K562 (cell line): ENCODE results near the gene MRPS10. TPM values are rescaled to one million over a fixed set of nuclear protein-coding genes. Genes with fewer than 3 reads are reported as not detected.

ENCODE experiments used
- FOXJ3 ChIP-seq: sonication (generic); formaldehyde crosslinking; IDR thresholded peaks from 2 replicates; pipeline ENCODE4 v1.4.0; 2020; ENCODE audit warnings: mild to moderate bottlenecking, missing genetic modification reagents
- HDAC6 ChIP-seq: IDR thresholded peaks from 2 replicates; pipeline ENCODE4 v1.6.1; 2012; ENCODE audit warnings: low read depth, mild to moderate bottlenecking, control low read depth, inconsistent platforms, low read length, moderate library complexity
- MED1 ChIP-seq: sonication (generic); formaldehyde crosslinking; IDR thresholded peaks from 2 replicates; pipeline ENCODE4 v1.8.1; 2023; ENCODE audit warnings: missing genetic modification reagents, borderline replicate concordance
- TFAM ChIP-seq: fragments of 250-450 bp; sonication (Bioruptor Pico); conservative IDR thresholded peaks from 2 replicates; pipeline ENCODE4 v1.5.0; 2021; ENCODE audit warnings: mild to moderate bottlenecking, moderate library complexity
- polyA plus RNA-seq, 8 experiments: library from polyadenylated mRNA; depleted of rRNA in 4 of 8; stranded (reverse) in 5 of 8; unstranded in 3 of 8; fragments of >200 nt; fragmentation: Nextera tagmentation in 2 of 8; fragmentation: Illumina TruSeq in 1 of 8; extraction: Ambion mirVana in 2 of 8; extraction: Trizol in 1 of 8; gene quantifications; 2 replicates each; pipeline versions ENCODE4 v1.2.1 to v1.2.3, GENCODE V29; 2011 to 2014; ENCODE audit warnings: inconsistent platforms in 1 of 8, missing spikeins in 1 of 8
- total RNA-seq, 7 experiments: library from RNA; depleted of rRNA in 6 of 7; stranded (reverse); fragments of >200 nt in 6 of 7; fragmentation: Illumina TruSeq in 2 of 7; extraction: Trizol in 2 of 7; gene quantifications; 2 replicates each; pipeline versions ENCODE4 v1.2.1 to v1.2.3, GENCODE V29; 2011 to 2021; ENCODE audit warnings: low replicate concordance in 1 of 7
- TF ChIP-seq, protein P1 (sequence below): fragments of 200-600 bp; sonication (generic); IDR thresholded peaks from one replicate; pipeline ENCODE4 v1.6.1; 2012; ENCODE audit warnings: mild to moderate bottlenecking, low read depth, low read length, inconsistent platforms
- TF ChIP-seq, protein P2 (sequence below): fragments of 450-650 bp; formaldehyde crosslinking; IDR thresholded peaks from 2 replicates; pipeline ENCODE4 v1.4.0; 2022; ENCODE audit warnings: missing genetic modification characterization

MRPS10 gene
- total and polyA plus RNA-seq, 9 of the 15 experiments (the other 6 are each of a cell fraction or from before 2014, with no cell fraction given), result 48.6 to 166 (median 93.7) TPM

DNA sequence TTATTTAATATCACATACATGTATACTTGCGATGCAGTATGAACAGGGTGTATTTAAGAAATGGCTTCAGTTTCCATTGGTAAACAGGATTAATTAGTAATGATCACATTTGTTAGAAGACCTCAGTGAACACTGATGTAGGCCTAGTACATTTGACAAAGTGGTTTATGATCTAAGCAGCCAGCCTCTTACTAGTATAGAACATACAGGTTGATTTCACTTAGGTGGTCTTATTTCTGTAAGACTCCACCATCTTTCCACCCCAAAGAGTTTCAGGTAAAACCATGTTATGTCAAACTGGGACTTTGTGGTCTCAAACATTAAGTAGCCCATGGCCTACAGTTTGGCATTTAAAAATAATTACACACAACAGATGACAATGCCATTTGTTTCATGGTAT, 20.2 kb upstream of the MRPS10 start (continued):
- TF ChIP-seq, protein P1, sequence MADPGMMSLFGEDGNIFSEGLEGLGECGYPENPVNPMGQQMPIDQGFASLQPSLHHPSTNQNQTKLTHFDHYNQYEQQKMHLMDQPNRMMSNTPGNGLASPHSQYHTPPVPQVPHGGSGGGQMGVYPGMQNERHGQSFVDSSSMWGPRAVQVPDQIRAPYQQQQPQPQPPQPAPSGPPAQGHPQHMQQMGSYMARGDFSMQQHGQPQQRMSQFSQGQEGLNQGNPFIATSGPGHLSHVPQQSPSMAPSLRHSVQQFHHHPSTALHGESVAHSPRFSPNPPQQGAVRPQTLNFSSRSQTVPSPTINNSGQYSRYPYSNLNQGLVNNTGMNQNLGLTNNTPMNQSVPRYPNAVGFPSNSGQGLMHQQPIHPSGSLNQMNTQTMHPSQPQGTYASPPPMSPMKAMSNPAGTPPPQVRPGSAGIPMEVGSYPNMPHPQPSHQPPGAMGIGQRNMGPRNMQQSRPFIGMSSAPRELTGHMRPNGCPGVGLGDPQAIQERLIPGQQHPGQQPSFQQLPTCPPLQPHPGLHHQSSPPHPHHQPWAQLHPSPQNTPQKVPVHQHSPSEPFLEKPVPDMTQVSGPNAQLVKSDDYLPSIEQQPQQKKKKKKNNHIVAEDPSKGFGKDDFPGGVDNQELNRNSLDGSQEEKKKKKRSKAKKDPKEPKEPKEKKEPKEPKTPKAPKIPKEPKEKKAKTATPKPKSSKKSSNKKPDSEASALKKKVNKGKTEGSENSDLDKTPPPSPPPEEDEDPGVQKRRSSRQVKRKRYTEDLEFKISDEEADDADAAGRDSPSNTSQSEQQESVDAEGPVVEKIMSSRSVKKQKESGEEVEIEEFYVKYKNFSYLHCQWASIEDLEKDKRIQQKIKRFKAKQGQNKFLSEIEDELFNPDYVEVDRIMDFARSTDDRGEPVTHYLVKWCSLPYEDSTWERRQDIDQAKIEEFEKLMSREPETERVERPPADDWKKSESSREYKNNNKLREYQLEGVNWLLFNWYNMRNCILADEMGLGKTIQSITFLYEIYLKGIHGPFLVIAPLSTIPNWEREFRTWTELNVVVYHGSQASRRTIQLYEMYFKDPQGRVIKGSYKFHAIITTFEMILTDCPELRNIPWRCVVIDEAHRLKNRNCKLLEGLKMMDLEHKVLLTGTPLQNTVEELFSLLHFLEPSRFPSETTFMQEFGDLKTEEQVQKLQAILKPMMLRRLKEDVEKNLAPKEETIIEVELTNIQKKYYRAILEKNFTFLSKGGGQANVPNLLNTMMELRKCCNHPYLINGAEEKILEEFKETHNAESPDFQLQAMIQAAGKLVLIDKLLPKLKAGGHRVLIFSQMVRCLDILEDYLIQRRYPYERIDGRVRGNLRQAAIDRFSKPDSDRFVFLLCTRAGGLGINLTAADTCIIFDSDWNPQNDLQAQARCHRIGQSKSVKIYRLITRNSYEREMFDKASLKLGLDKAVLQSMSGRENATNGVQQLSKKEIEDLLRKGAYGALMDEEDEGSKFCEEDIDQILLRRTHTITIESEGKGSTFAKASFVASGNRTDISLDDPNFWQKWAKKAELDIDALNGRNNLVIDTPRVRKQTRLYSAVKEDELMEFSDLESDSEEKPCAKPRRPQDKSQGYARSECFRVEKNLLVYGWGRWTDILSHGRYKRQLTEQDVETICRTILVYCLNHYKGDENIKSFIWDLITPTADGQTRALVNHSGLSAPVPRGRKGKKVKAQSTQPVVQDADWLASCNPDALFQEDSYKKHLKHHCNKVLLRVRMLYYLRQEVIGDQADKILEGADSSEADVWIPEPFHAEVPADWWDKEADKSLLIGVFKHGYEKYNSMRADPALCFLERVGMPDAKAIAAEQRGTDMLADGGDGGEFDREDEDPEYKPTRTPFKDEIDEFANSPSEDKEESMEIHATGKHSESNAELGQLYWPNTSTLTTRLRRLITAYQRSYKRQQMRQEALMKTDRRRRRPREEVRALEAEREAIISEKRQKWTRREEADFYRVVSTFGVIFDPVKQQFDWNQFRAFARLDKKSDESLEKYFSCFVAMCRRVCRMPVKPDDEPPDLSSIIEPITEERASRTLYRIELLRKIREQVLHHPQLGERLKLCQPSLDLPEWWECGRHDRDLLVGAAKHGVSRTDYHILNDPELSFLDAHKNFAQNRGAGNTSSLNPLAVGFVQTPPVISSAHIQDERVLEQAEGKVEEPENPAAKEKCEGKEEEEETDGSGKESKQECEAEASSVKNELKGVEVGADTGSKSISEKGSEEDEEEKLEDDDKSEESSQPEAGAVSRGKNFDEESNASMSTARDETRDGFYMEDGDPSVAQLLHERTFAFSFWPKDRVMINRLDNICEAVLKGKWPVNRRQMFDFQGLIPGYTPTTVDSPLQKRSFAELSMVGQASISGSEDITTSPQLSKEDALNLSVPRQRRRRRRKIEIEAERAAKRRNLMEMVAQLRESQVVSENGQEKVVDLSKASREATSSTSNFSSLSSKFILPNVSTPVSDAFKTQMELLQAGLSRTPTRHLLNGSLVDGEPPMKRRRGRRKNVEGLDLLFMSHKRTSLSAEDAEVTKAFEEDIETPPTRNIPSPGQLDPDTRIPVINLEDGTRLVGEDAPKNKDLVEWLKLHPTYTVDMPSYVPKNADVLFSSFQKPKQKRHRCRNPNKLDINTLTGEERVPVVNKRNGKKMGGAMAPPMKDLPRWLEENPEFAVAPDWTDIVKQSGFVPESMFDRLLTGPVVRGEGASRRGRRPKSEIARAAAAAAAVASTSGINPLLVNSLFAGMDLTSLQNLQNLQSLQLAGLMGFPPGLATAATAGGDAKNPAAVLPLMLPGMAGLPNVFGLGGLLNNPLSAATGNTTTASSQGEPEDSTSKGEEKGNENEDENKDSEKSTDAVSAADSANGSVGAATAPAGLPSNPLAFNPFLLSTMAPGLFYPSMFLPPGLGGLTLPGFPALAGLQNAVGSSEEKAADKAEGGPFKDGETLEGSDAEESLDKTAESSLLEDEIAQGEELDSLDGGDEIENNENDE, result no peak
- TF ChIP-seq HDAC6 (no peak), FOXJ3 (CRISPR knock-in tag) (no peak), MED1 (no peak), TFAM (CRISPR knock-in tag) (no peak)
- TF ChIP-seq, protein P2, sequence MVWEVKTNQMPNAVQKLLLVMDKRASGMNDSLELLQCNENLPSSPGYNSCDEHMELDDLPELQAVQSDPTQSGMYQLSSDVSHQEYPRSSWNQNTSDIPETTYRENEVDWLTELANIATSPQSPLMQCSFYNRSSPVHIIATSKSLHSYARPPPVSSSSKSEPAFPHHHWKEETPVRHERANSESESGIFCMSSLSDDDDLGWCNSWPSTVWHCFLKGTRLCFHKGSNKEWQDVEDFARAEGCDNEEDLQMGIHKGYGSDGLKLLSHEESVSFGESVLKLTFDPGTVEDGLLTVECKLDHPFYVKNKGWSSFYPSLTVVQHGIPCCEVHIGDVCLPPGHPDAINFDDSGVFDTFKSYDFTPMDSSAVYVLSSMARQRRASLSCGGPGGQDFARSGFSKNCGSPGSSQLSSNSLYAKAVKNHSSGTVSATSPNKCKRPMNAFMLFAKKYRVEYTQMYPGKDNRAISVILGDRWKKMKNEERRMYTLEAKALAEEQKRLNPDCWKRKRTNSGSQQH, result no peak
